Measurements from ENCODE around the gene GRID1. TPM values are rescaled to one million over a fixed set of nuclear protein-coding genes. Genes with fewer than 3 reads are reported as not detected.

GRID1 gene
- total and polyA plus RNA-seq, 7 experiments from 2014 or later, result not detected

DNA sequence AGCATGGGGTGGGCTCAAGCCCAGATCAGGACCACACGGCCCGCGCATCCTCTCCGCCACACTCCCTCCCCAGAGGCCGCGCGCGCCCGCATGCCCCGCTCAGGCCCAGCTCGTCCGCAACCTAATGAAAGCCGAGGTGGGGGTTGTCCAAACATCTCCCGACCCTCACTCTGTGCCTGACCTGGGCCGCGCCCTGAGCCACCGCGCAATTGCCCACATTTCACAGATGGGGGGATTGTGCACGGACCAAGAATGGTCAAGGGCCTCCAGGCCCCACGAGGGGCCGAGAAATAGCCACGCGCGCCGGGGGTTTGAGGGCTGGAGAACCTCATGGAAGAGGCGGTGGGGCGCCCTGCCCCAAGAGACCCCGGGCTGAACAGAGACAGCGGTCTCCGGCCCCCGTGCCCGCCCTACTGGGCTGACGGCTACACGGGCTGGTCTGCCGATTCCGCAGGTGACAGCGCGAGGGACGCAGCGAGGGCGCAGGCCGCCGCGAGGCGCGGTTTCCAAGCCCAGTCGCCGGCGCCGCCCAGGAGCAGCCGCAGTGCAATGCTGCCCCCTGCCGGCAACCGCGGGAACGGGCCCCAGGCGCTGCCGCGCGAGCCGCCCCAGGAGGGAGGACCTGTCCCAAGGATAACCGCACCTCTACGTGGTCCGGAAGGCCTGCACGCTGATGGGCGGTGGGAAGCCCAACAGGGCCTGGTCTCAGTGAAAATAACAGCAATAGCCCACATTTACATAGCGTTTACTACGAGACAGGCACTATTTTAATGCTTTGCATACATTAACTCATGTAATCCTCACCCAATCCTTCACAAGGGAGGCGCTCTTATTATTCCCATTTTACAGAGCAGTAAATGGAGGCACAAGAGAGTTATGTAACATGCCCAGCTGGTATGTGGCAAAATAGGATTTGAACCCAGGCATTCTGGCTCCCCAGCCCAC lies 10.5 kb upstream of the GRID1 start:
- H3K4me3 Mint-ChIP-seq, result peak overlapping the region in 5 of 10 donors; percentile 23 to 60 (median 32)
- intact Hi-C loops (cut with micrococcal nuclease), result loop anchor here (1.0 to 5.0 kb wide), 10 partner anchors 200 to 1837 kb away; no protein-coding TSS in a partner anchor

DNA sequence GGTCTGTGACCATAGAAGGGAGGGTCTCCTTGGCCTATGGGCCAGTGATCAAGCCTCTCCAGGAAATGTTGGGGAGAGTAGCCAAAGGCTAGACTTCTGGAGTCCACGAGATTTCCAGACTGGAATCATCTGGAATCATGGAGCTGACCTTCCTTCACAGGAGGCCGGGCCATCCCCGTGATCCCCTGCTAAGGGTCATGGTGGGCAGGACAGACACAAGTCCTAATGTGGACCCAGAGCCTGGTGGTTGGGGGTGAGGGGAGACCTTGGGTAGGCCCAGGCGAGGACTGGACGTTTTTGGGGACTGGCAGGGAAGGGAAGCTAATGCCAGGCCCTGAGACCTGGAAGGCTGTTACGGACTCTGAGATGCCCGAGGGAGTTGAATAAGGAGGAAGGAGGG lies 9.8 kb upstream of the GRID1 start:
- intact Hi-C loops (cut with micrococcal nuclease), result loop anchor here (2.0 to 5.0 kb wide), 8 partner anchors 199 to 1836 kb away; no protein-coding TSS in a partner anchor
- Histone ChIP-seq H3K27me3 (ENCODE audit: control insufficient read depth in 2 of 2, insufficient read depth in 2 of 2, low read length in 2 of 2) (peaks cover 0 to 5% of the 10 kb centered on the region in 2 donors), H3K36me3 (ENCODE audit: control insufficient read depth in 2 of 3, insufficient read depth in 3 of 3, low read length in 3 of 3) (no peaks in the 10 kb centered on the region), H3K4me1 (ENCODE audit: control insufficient read depth in 2 of 2, insufficient read depth in 2 of 2, low read length in 2 of 2) (no peaks in the 10 kb centered on the region), H3K9me3 (ENCODE audit: control insufficient read depth in 2 of 3, low read length in 3 of 3) (no peaks in the 10 kb centered on the region), H3K27ac (ENCODE audit: low read depth, low read length) (no peak overlapping the region), H3K4me3 (ENCODE audit: low read length) (no peak overlapping the region)
- Mint-ChIP-seq H3K36me3 (no peaks in the 10 kb centered on the region), H3K27ac (no peak overlapping the region), H3K9me3 (no peaks in the 10 kb centered on the region), H3K4me1 (peaks cover 0 to 4% (median 0%) of the 10 kb centered on the region in 7 donors), H3K27me3 (peaks cover 17 to 51% (median 39%) of the 10 kb centered on the region in 5 donors), H3K4me3 (peak overlapping the region in 6 of 10 donors; percentile 20 to 60 (median 30))
- DNase-seq, result peak in 1 of 9 donors; percentile 16
- CTCF ChIA-PET, result interaction anchor here (0.8 to 1.4 kb wide), 2 partner anchors 17 to 76 kb away, joined by 3 read pairs; no protein-coding TSS in a partner anchor
- no peak for ATAC-seq
- POLR2A ChIA-PET, result no interaction called here

More for the DNA sequence above, 10.5 kb upstream of the GRID1 start:
- peak; percentile 98 for ATAC-seq
- CTCF ChIA-PET, result interaction anchor here (0.8 to 3.3 kb wide), 4 partner anchors 8 to 1839 kb away, joined by 3 to 17 read pairs (median 5); no protein-coding TSS in a partner anchor
- Mint-ChIP-seq H3K27me3 (peaks cover 14 to 54% (median 39%) of the 10 kb centered on the region in 5 donors), H3K4me1 (peaks cover 0 to 4% (median 0%) of the 10 kb centered on the region in 7 donors), H3K27ac (peak overlapping the region in 1 of 9 donors; percentile 41), H3K36me3 (no peaks in the 10 kb centered on the region), H3K9me3 (no peaks in the 10 kb centered on the region)
- POLR2A ChIA-PET, result no interaction called here
- no peaks in the 10 kb centered on the region for H3K36me3 ChIP-seq (ENCODE audit: control insufficient read depth in 2 of 3, insufficient read depth in 3 of 3, low read length in 3 of 3)
- no peak overlapping the region for H3K4me3 ChIP-seq (ENCODE audit: low read length)
- DNase-seq, result peak; percentile 52 to 92 (median 78)
- no peak overlapping the region for H3K27ac ChIP-seq (ENCODE audit: low read depth, low read length)
- H3K4me1 ChIP-seq (ENCODE audit: control insufficient read depth in 2 of 2, insufficient read depth in 2 of 2, low read length in 2 of 2), result no peaks in the 10 kb centered on the region
- H3K27me3 ChIP-seq (ENCODE audit: control insufficient read depth in 2 of 2, insufficient read depth in 2 of 2, low read length in 2 of 2), result peaks cover 0 to 5% of the 10 kb centered on the region in 2 donors
- H3K9me3 ChIP-seq (ENCODE audit: control insufficient read depth in 2 of 3, low read length in 3 of 3), result no peaks in the 10 kb centered on the region

DNA sequence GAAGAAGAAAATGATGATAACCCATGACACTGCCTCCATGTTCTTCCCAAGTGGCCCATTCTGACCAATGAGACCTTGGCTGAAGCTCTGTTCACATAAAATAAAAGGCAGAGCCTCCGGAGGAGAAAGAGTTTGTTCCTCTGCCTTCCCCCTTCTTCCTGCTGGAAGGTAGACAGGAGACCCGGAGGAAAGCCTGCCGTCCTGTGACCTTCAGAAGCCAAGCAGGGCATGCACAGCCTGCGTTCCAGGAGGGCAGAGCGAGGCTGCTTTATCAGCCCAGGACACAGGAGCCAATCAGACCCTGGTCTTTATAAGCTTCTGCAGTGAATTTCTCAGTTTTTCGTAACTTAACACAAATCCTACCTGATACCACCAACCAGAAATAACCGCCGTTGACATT lies 8.6 kb upstream of the GRID1 start:
- no peak overlapping the region for H3K4me3 Mint-ChIP-seq
- no peaks in the 10 kb centered on the region for H3K36me3 Mint-ChIP-seq
- ChIA-PET CTCF (interaction anchor here (1.0 to 1.4 kb wide), 2 partner anchors 15 to 18 kb away, joined by 3 read pairs; no protein-coding TSS in a partner anchor), POLR2A (no interaction called here)
- no peaks in the 10 kb centered on the region for H3K9me3 ChIP-seq (ENCODE audit: control insufficient read depth in 2 of 3, low read length in 3 of 3)
- H3K27me3 Mint-ChIP-seq, result peaks cover 27 to 47% (median 41%) of the 10 kb centered on the region in 5 donors
- no peaks in the 10 kb centered on the region for H3K4me1 ChIP-seq (ENCODE audit: control insufficient read depth in 2 of 2, insufficient read depth in 2 of 2, low read length in 2 of 2)
- intact Hi-C loops (cut with micrococcal nuclease), result loop anchor here in 1 of 2 donors (2.0 to 5.0 kb wide), 7 partner anchors 198 to 1708 kb away; no protein-coding TSS in a partner anchor
- no peak overlapping the region for H3K27ac ChIP-seq (ENCODE audit: low read depth, low read length)
- H3K27me3 ChIP-seq (ENCODE audit: control insufficient read depth in 2 of 2, insufficient read depth in 2 of 2, low read length in 2 of 2), result peaks cover 0 to 5% of the 10 kb centered on the region in 2 donors
- H3K4me3 ChIP-seq (ENCODE audit: low read length), result no peak overlapping the region
- H3K9me3 Mint-ChIP-seq, result no peaks in the 10 kb centered on the region
- no peak overlapping the region for H3K27ac Mint-ChIP-seq
- DNase-seq, result peak in 1 of 9 donors; percentile 16
- no peaks in the 10 kb centered on the region for H3K36me3 ChIP-seq (ENCODE audit: control insufficient read depth in 2 of 3, insufficient read depth in 3 of 3, low read length in 3 of 3)
- peaks cover 0 to 4% (median 0%) of the 10 kb centered on the region in 7 donors for H3K4me1 Mint-ChIP-seq
- no peak for ATAC-seq

DNA sequence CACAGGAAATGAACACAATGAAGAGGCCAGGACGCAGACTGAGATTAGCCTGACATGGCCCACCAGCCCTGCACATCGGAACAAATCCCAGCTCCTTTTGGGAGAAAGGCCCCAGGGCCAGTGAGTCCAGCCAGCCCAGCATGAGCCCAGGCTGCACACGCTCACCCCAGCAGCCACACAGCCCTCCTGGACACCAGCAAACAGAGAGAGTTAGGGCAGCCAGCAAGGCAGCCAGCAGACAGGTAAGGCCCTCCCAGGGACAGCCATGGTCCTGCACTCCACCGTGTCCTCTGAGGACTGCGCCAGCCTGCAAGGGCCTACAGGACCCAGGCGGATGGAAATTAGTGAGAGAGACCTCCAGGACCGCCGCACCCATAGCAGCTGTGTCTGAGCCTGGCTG lies 8.1 kb upstream of the GRID1 start:
- Mint-ChIP-seq H3K27me3 (peaks cover 32 to 53% (median 46%) of the 10 kb centered on the region in 5 donors), H3K27ac (peak overlapping the region in 1 of 9 donors; percentile 1), H3K4me3 (no peak overlapping the region), H3K36me3 (no peaks in the 10 kb centered on the region), H3K9me3 (no peaks in the 10 kb centered on the region), H3K4me1 (peaks cover 0 to 4% (median 0%) of the 10 kb centered on the region in 7 donors)
- DNase-seq (peak in 1 of 9 donors; percentile 13), ATAC-seq (no peak)
- ChIA-PET CTCF (interaction anchor here (0.6 to 1.0 kb wide), 2 partner anchors 15 to 1317 kb away, joined by 3 read pairs; no protein-coding TSS in a partner anchor), POLR2A (no interaction called here)
- intact Hi-C loops (cut with micrococcal nuclease), result loop anchor here in 1 of 2 donors (2.0 to 5.0 kb wide), 7 partner anchors 197 to 1707 kb away; no protein-coding TSS in a partner anchor
- no peak overlapping the region for H3K4me3 ChIP-seq (ENCODE audit: low read length)
- H3K27me3 ChIP-seq (ENCODE audit: control insufficient read depth in 2 of 2, insufficient read depth in 2 of 2, low read length in 2 of 2), result peaks cover 0 to 5% of the 10 kb centered on the region in 2 donors
- H3K36me3 ChIP-seq (ENCODE audit: control insufficient read depth in 2 of 3, insufficient read depth in 3 of 3, low read length in 3 of 3), result no peaks in the 10 kb centered on the region
- H3K27ac ChIP-seq (ENCODE audit: low read depth, low read length), result no peak overlapping the region
- no peaks in the 10 kb centered on the region for H3K9me3 ChIP-seq (ENCODE audit: control insufficient read depth in 2 of 3, low read length in 3 of 3)
- H3K4me1 ChIP-seq (ENCODE audit: control insufficient read depth in 2 of 2, insufficient read depth in 2 of 2, low read length in 2 of 2), result no peaks in the 10 kb centered on the region

DNA sequence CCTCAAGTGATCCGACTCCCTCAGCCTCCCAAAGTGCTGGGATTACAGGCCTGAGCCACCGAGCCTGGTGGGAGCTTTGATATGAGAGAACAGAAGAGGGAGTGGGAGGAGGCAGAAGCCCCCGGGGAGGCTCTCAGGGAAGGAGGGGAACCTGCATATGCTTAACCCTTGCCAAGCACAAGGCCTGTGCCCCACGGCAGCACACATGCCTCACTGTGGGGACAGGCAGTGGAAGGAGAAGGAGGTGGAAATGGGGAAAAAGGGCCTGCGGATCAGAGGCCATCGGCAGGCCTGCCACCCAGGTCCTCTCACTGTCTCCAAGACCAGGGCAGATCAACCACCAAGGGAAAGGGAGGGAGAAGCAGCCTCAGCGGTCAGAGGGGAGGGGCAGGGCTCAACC lies 7.2 kb upstream of the GRID1 start:
- intact Hi-C loops (cut with micrococcal nuclease), result loop anchor here in 1 of 2 donors (2.0 kb wide), 1 partner anchor 825 kb away; no protein-coding TSS in a partner anchor

DNA sequence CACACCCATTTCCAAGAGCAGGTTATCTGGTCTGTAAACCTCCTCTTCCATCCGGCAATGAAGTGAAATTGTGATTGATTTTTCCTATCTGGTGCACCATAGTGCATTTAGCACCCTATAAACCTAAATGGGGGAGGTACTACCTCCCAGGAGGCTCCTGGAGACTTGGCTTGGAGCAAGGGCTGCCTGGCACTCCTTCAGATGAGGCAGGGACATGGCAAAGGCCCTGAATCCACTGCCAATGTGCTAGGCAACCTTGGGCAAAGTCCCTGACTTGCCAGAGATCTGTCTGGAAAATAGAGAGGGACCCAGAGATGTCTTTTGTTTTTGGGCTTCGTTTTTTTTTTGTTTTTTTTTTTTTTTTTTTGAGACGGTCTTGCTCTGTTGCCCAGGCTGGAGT lies 6.7 kb upstream of the GRID1 start:
- CTCF ChIA-PET, result no interaction called here
- no peak overlapping the region for H3K4me3 ChIP-seq (ENCODE audit: low read length)
- peaks cover 29 to 55% (median 52%) of the 10 kb centered on the region in 5 donors for H3K27me3 Mint-ChIP-seq
- no peak overlapping the region for H3K4me3 Mint-ChIP-seq
- H3K4me1 Mint-ChIP-seq, result peaks cover 0 to 6% (median 2%) of the 10 kb centered on the region in 7 donors
- H3K27ac ChIP-seq (ENCODE audit: low read depth, low read length), result no peak overlapping the region
- peaks cover 0 to 1% of the 10 kb centered on the region in 2 donors for H3K27me3 ChIP-seq (ENCODE audit: control insufficient read depth in 2 of 2, insufficient read depth in 2 of 2, low read length in 2 of 2)
- H3K27ac Mint-ChIP-seq, result no peak overlapping the region
- DNase-seq (peak in 1 of 9 donors; percentile 3), ATAC-seq (no peak)
- H3K9me3 Mint-ChIP-seq, result no peaks in the 10 kb centered on the region
- H3K36me3 Mint-ChIP-seq, result no peaks in the 10 kb centered on the region
- POLR2A ChIA-PET, result no interaction called here
- H3K4me1 ChIP-seq (ENCODE audit: control insufficient read depth in 2 of 2, insufficient read depth in 2 of 2, low read length in 2 of 2), result no peaks in the 10 kb centered on the region
- no peaks in the 10 kb centered on the region for H3K36me3 ChIP-seq (ENCODE audit: control insufficient read depth in 2 of 3, insufficient read depth in 3 of 3, low read length in 3 of 3)
- no peaks in the 10 kb centered on the region for H3K9me3 ChIP-seq (ENCODE audit: control insufficient read depth in 2 of 3, low read length in 3 of 3)
- intact Hi-C loops (cut with micrococcal nuclease), result no loop called here

More for the DNA sequence above, 7.2 kb upstream of the GRID1 start:
- H3K27me3 ChIP-seq (ENCODE audit: control insufficient read depth in 2 of 2, insufficient read depth in 2 of 2, low read length in 2 of 2), result peaks cover 0 to 5% of the 10 kb centered on the region in 2 donors
- Mint-ChIP-seq H3K36me3 (no peaks in the 10 kb centered on the region), H3K9me3 (no peaks in the 10 kb centered on the region), H3K27ac (no peak overlapping the region), H3K27me3 (peaks cover 29 to 55% (median 52%) of the 10 kb centered on the region in 5 donors), H3K4me3 (no peak overlapping the region), H3K4me1 (peaks cover 0 to 4% (median 0%) of the 10 kb centered on the region in 7 donors)
- H3K27ac ChIP-seq (ENCODE audit: low read depth, low read length), result no peak overlapping the region
- CTCF ChIA-PET, result interaction anchor here (0.6 kb wide), 1 partner anchor 1316 kb away, joined by 3 read pairs; no protein-coding TSS in a partner anchor
- no peaks in the 10 kb centered on the region for H3K9me3 ChIP-seq (ENCODE audit: control insufficient read depth in 2 of 3, low read length in 3 of 3)
- DNase-seq (peak in 1 of 9 donors; percentile 9), ATAC-seq (no peak)
- H3K4me3 ChIP-seq (ENCODE audit: low read length), result no peak overlapping the region
- no peaks in the 10 kb centered on the region for H3K4me1 ChIP-seq (ENCODE audit: control insufficient read depth in 2 of 2, insufficient read depth in 2 of 2, low read length in 2 of 2)
- H3K36me3 ChIP-seq (ENCODE audit: control insufficient read depth in 2 of 3, insufficient read depth in 3 of 3, low read length in 3 of 3), result no peaks in the 10 kb centered on the region
- POLR2A ChIA-PET, result no interaction called here
